Right renal pelvis (tissue), 4 donors: ENCODE data around the gene ART1. TPM values are rescaled to one million over a fixed set of nuclear protein-coding genes. Genes with fewer than 3 reads are reported as not detected.
A peak's percentile ranks its signal among the peaks of the same experiment; 100 is the strongest.

Experiments
- DNase-seq, 4 donors: peaks; one replicate each; pipeline ENCODE4 v3.0.0-alpha.2; 2013; ENCODE audit warnings: low read depth in 4 of 4, low spot score in 3 of 4, missing footprints in 1 of 4
- polyA plus RNA-seq, 4 donors: library from polyadenylated mRNA; unstranded; fragments of 120-200 nt; gene quantifications; one replicate each; pipeline ENCODE4 v1.2.1, GENCODE V29; 2013; ENCODE audit not compliant: insufficient read length in 4 of 4

ART1 gene
- polyA plus RNA-seq, 4 donors: 0.10 to 0.19 (median 0.16) TPM; not detected in 1

DNA sequence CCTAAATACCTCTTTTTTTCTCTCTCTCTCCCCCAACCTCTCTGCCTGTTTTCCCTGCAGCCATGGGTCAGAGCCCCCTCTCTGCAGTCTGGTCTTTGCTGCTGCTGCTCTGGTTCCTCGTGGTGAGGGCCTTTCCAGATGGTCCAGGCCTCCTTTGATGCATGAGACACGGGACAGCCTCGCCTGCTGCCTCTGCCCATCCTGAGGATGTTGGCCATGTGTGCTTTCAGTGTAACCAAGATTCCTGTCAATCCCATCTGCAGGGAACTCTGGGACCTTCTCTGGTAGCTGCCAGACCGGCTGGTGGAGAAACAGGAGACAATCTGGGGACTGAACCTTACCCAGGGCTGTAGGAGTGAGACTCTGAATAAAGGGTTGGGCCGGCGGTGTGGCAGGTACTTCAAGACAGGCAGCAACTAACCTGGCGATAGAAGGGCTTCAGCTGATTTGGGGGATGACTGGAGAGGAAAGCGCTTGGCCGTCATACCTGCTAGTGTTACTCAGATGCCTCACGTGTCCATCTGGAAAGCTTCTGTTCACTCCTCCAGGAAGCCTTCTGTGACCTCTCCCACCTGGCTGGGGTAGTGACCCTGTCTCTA is 19.2 kb downstream of the ART1 start:
- DNase-seq: no peak

DNA sequence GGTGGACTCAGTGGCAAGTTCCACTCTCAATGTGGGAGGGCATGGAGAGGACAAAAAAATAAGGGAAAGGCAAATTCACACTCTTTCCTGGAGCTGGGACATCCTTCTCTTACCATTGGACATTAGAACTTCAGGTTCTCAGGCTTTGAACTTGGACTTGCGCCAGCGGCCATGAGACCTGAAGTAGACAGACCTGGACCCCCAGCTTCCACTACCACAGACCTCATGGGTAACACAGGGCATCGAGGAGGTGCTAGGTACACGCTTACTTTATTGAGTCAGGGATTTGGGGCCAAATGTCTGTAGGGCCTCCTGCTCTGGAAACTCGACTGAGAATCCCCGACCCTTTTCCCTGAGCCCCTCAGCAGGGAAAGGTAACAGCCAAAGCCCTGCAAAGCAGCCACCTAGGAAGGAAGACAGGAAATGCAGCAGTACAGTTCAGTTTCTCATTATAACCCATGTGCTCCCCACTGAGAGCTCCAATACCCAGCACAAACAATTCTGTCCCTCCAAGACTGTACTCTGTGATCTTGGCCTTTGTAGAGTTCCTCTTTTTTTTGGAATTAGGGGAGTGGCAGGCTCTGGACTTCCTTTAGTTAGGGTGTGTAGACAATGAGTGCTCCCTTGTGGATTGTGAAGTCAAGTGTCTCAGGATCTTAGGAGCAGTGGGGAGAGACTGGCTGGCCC is 20.6 kb downstream of the ART1 start:
- no peak for DNase-seq

DNA sequence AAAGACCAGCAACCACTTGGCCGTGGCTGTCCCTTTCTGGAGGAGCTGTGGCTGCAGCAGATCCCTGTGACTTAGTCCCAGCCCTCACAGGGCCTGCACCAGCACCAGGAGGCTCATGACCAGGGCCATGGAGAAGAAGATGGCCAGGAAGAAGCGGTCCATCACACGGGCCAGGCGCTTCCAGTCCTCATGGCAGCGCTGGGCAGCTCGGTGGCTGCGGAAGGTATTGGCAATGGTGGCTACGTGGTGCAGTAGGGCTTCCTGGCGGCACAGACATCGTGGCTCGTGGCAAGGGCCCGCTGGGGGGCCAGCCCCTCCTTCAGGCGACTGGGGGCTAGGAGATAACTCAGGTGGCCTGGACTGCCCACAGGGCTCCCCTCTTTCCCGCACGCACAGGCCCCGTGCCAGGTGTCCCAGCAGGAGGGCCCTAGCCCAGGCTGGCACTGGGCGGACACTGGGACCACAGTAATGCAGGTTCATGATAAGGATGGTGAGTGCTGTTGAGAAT is 21.1 kb downstream of the ART1 start:
- no peak for DNase-seq

DNA sequence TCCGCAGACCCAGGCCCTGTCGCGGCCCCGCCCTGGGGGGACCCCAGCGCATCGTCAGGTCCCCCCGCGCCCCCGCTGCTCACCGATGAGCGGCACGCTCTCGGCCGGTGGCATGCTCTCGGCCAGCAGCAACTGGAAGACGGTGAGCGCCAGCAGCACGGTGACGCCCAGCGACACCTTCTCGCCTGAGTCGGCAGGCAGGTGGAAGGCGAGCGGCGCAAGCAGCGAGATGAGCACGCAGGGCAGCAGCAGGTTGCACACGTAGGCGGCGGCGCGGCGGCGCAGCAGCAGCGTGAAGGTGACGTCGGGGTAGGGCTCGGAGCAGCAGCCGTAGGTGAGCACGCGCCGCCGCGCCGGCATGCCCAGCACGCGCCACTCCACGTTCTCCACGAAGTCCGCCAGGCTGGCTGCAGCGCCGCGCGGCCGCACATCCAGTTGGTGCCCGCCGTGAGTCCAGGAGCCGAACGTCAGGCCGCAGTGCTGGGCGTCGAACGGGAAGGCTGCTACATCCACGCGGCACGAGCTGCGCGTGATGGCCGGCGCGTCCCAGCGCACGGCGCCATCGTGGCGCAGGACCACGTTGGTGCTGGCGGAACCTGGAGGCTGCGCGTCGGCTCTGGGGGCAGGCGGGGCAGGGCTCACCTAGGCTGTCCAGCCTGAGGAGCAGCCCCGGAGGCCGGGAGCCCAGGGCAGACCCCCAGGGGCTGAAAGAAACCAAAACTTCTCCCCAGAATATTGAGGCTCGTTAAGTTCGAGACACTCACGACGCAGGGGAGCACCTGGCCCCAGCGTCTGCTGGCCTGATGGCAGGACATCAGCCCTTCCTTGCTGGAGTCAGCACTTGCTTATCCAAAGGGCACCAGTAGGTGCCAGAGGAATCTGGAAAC is 22.5 kb downstream of the ART1 start:
- DNase-seq: no peak

DNA sequence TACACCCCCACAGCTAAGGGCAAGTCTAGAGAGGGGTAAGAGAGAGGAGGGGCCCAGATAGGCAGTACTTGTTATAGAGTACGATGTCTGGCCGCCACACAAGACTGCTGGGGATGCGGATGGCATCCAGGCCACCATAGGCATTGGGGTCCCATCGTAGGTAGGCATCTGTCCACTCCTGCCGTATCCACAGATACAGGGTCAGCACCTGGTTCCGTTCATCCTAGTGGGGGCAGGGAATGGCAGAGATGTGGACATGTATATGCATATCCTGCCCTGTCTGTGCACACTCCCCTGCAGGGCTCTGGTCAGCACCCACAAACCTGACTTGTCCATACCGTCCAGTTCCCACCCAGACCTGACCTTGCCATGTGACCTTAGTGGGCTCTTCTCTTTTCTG is 24.2 kb downstream of the ART1 start:
- no peak for DNase-seq

DNA sequence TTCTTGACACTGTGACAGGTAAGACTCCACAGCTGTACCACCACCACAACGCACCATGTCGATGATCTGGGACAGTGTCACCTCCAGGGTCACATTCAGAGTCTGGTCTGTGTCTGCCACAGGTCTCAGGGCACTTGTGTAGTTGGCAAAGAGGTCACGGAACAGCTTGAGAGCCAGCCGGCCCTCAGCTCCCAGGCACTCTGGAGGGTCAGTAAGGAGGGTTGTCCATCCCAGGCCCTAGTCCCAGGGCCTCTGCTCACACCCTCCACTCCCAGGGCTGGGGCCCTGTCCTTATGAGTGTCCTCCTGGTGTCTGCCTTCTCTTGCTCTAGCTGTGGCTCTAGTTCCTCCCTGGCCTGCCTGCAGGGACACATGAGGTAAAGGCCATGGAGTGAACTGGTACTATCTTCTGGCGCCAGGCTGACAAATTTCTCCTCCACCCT is 24.8 kb downstream of the ART1 start:
- no peak for DNase-seq

DNA sequence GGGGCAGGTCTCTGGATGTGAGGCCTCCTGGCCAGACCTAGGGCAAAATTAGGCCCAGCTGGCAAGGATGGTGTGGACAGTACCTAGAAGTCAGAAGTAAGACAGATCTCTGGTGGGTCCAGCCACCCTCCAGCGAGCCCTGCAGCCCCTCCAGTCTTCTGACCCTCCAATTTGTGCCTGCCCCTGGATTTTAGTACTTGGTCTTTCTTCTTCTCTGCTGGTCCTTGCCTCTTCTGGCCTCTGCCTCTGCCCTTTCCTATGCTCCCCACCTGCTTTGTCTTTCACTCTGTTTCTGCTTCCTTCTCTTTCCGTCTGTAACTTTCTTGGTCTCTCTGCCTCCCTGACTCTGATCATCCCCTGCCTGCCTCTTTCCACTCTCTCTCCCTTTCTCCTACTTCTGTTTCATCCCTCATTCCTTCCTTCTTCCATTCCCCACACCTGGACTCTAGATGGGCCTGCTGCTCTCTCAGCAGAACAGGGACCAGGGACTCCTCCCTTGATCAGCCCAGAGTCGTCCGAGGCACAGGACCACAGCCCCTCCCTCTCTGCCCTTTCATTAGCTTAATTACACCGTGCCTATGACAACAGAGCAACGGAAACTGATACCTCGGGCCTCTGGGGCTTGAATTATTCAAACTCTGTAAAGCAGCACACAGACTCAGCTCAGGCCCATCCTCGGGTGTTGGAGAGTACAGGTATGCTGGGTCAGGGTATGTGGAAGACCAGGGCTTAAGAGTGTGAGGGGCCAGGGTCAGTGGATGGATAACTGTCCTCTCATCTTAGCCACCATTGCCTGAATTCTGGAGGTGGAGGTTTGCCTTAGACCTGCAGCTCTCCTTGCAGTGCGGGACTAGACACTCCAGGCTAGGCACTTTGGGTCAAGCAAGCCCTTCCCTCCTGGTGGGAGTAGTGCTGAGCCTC is 26.7 kb downstream of the ART1 start, which contains the start of gene CHRNA10:
CHRNA10 (minus strand) TSS at position 51 of the 921 bp plus-strand sequence. CDS start 72 bp downstream, outside the sequence.
- DNase-seq: peak in 2 of 4 donors; percentile 4 to 6

DNA sequence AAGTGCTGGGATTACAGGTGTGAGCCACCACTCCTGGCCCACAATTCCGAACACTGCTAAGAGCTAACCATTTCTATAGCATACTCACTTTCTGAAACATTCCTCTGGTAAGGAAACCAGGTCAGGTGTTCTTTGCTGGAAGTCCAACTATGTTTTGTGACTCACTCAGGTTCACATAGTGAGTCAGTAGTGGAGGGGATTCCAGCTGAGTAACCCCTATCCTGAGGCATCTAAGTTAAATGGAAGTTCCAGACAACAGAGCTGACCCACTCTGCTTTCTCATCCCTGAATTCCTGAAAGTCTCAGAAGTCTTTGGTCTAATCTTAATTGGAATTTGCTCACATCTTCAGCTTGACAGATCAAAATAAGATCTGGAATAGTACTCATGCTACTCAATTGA is 29.3 kb downstream of the ART1 start:
- DNase-seq: no peak

DNA sequence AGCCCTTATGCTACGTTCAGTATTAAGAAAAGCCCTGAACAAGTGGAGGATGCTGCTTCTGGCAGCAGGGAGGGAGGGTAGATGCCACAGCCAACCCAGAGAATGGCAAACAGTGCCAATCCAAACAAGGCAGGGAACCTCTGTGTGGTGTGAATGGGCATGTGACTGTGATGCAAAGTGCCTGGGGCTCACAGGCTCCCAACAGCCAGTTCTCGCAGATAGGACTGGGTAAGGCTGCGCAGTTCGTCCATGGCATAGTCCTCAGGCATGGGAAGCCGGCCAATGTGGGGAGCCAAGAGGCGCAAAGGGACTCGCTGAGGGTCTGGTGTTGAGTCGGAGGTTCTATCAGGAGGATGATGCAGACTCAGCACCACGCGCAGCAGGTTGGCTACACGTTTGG is 31.0 kb downstream of the ART1 start:
- DNase-seq: no peak

DNA sequence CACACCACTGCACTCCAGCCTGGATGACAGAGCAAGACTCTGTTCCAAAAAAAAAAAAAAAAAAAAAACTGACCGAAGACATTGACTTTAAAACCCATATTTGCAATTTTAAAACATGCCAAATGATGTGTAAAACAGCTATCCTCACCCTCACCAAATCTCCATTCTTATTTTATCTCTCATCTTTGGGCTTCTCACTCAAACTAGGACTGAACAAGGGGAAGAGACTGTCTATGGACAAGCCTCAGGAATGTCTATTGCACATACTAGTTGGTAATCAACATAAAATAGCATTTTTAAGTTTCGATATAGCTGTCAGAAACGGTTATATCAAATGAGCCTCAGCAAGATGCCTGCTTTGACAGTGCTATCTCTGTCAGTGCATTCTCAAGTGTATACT is 34.1 kb downstream of the ART1 start:
- no peak for DNase-seq

DNA sequence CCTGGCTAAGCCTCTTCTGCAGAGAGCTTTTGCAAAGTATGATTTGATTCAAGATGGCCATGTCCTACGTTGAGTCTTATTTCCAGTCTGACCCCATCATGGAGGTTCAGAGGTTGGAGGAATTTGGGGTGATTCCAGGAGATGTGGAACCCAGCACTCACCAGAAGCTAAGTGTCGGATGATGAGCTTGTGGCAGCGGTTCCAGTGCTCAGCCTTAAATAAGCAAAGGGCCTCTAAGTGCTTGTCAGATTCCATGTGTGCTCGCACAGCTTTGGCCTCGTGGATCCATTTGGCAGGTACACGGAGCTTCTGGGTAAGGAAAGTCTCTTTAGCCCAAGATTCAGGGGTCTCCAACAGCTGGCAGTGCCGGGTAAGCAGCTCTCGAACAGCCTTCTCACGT is 38.1 kb downstream of the ART1 start:
- DNase-seq: no peak

DNA sequence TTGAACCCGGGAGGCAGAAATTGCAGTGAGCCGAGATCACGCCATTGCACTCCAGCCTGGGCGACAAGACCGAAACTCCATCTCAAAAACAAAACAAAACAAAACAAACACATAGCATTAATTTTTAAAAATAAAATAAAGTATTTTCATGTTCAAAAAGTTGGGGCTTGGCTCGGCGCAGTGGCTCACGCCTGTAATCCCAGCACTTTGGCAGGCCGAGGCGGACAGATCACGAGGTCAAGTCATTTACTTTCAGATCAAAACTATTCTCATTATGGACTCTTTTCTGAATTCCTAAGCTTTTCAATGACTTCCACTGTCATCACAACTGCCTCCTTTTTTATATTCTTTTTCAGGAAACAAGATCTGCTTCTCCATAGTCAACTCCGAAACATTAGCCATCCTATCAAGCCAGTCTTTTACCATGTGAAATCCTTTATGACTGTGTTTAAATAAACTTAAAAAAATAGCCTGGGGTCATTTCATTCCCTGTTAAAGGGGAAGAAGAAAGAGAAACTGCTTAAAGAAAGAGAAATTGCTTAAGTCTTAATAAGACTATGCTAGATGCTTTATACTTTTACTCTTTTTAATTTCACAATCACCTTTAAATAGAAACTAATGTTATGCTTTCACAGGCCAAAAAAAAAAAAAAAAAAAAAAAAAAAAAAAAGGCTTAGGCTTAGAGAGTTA is 39.3 kb downstream of the ART1 start:
- DNase-seq: no peak

DNA sequence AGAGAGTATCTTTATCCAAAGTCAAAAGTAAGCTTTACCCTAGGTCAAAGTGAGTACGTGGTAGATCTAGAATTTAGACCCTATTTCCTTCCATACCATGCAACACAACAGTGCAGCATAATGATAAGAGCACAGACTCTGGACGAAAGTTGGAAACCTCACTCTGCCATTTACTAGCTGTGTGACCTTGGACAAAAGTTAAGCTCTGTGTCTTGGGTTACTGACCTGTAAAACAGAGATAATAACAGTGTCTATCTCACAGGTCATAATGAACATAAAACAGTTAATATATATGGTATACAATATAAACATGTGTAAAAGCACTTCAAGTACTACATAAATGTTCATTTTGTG is 39.9 kb downstream of the ART1 start:
- no peak for DNase-seq

DNA sequence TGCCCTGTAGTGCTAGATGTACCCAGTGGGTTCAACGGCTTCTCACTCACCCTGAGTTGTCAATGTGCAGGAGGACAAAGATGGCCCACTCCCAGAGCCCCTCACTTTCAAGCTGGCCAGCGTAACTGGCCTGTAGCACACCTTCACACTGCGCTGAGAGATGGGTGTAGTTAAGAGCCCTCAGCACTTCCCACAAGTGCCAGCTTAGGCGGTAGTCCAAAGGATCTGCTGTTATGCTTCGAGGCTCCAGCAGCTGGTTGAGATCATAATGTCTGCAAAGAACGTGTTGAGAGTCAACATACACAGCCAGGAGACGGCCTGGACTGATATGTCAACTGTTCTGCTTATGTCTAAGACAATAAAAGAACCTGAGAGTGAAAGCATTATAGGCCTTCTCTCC is 41.0 kb downstream of the ART1 start:
- DNase-seq: no peak

DNA sequence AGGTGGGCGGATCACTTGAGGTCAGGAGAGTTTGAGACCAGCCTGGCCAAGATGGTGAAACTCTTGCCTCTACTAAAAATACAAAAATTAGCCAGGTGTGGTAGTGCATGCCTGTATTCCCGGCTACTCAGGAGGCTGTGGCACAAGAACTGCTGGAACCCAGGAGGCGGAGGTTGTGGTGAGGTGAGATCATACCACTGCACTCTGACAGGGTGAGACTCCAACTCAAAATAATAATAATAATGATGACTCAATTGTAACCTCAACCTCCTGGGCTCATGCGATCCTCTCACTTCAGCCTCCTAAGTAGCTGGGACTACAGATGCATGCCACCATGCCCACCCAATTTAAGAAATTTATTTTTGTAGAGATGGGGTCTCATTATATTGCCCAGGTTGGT is 41.8 kb downstream of the ART1 start:
- DNase-seq: no peak

DNA sequence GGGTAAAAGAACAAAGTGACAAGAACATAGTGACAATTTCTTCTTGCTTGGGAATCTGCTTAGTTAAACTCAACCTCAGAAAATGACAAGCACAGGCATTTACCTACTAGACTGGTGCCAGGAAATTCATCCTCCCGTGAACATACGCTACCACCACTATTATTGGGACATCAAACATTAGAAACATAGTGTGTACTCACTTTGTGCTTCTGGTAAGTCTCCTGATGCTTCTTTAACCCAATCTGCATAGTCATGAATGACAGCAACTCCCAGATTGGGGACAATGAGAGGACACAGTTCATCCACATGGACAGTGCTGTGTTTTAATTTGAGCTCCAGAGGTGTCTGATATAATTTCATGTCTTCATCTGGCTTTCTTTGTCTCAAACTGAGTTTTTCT is 55.5 kb downstream of the ART1 start:
- no peak for DNase-seq

DNA sequence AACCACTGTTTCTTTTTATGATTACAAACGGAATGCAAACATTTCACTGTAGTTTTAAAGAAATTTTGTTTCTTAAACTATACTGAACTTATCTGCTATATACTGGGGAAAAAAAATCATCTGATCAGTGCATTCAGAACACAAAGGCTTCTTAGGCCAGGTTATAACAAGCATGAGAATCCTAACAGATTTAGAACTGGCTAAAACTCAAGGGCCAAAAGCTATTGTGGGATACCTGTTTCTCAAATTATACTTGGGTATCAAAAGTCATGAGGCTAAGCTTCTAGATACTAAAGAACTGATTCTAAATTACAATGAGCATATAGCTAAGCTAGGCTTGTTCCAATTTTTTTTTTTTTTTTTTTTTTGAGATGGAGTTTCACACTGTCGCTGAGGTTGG is 56.0 kb downstream of the ART1 start:
- DNase-seq: no peak

DNA sequence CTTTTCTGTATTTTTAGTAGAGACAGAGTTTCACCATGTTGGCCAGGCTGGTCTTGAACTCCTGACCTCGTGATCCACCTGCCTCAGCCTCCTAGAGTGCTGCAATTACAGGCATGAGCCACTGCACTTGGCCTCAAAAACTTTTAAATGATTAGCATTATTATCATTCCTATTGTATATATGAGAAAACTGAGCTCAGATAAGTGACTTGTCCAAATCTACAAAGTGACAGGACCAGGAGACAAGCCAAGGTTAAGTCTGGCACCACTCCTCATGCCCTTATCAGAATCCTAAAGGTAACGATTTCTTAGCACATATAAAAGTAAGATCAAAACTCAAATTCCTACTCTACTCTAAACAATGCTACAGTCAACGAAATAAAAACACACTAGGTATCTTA is 58.5 kb downstream of the ART1 start:
- DNase-seq: no peak

DNA sequence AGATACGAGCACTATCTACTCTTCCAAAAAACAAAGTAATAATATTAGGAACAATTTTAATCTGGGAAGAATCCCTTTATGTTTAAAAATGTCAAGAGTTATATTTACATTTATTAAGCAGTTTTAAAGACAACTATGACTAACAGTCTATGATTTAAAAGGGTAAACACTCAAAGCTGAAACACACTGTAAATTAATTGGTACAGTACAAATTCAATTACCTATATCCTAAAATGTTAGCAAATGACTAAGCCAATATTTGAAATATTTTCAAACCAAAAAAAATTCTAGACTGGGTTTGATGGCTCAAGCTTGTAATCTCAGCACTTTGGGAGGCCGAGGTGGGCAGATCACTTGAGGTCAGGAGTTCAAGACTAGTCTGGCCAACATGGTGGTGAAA is 62.2 kb downstream of the ART1 start:
- no peak for DNase-seq

DNA sequence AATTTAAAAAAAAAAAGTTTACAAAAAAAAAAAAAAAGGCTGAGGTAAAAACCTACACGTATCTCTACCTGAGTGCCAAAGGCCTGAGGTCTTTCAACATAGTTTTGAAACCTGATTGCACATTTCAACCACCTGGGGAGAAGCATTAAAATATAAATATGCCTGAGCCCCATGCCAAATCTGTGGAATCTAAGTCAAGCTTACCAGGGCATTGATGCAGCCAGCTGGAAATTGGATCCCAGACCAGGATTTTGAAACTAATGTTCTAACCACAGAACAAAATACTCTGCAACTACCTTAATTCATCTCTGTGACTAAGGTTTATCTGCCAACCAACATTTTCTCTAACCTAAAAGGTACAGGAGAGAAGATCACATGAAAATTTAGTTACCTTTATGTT is 65.0 kb downstream of the ART1 start:
- no peak for DNase-seq
